ENCODE data around the gene TIMM23. TPM values are rescaled to one million over a fixed set of nuclear protein-coding genes. Genes with fewer than 3 reads are reported as not detected.

TIMM23 gene
- total RNA-seq, 1 experiment from 2014 or later = 85.2 TPM

- no peak overlapping the region for H3K4me3 Mint-ChIP-seq (ENCODE audit: unreplicated experiment)
- CTCF ChIA-PET = no interaction called here
- no peak for DNase-seq (ENCODE audit: unreplicated experiment)
- BruUV-seq (replicated peaks) = no TSS peak
- POLR2A ChIA-PET = no interaction called here
- H3K9me3 Mint-ChIP-seq (ENCODE audit: unreplicated experiment) = no peaks in the 10 kb centered on the region
- no peaks in the 10 kb centered on the region for H3K27me3 Mint-ChIP-seq (ENCODE audit: insufficient read depth, unreplicated experiment)
- intact Hi-C loops (cut with micrococcal nuclease) = no loop called here
- TF ChIP-seq CTCF (IDR thresholded peaks at IDR 0.05; ENCODE audit: unreplicated experiment) = no peak
- no peak overlapping the region for H3K27ac Mint-ChIP-seq (ENCODE audit: low read depth, unreplicated experiment)
- peaks cover 5% of the 10 kb centered on the region for H3K4me1 Mint-ChIP-seq (ENCODE audit: insufficient read depth, unreplicated experiment)
- H3K36me3 Mint-ChIP-seq (ENCODE audit: insufficient read depth, unreplicated experiment) = peaks cover 83% of the 10 kb centered on the region
Observed at GRCh38 chr10:46012746-46013145, 40.5 kb downstream of the TIMM23 start.

GRCh38 chr10:46014206-46014605 is 41.9 kb downstream of the TIMM23 start:
- no peak overlapping the region for H3K4me3 Mint-ChIP-seq (ENCODE audit: unreplicated experiment)
- no peak for DNase-seq (ENCODE audit: unreplicated experiment)
- TF ChIP-seq CTCF (IDR thresholded peaks at IDR 0.05; ENCODE audit: unreplicated experiment) = no peak
- ChIA-PET CTCF (interaction anchor here (0.8 to 1.4 kb wide), 2 partner anchors 10 to 15 kb away, joined by 3 to 5 read pairs; no protein-coding TSS in a partner anchor), POLR2A (no interaction called here)
- intact Hi-C loops (cut with micrococcal nuclease) = no loop called here
- H3K36me3 Mint-ChIP-seq (ENCODE audit: insufficient read depth, unreplicated experiment) = peaks cover 73% of the 10 kb centered on the region
- H3K27ac Mint-ChIP-seq (ENCODE audit: low read depth, unreplicated experiment) = no peak overlapping the region
- BruUV-seq (replicated peaks) = no TSS peak
- H3K27me3 Mint-ChIP-seq (ENCODE audit: insufficient read depth, unreplicated experiment) = no peaks in the 10 kb centered on the region
- H3K4me1 Mint-ChIP-seq (ENCODE audit: insufficient read depth, unreplicated experiment) = peaks cover 7% of the 10 kb centered on the region
- H3K9me3 Mint-ChIP-seq (ENCODE audit: unreplicated experiment) = no peaks in the 10 kb centered on the region

- H3K9me3 Mint-ChIP-seq (ENCODE audit: unreplicated experiment) = no peaks in the 10 kb centered on the region
- H3K4me3 Mint-ChIP-seq (ENCODE audit: unreplicated experiment) = no peak overlapping the region
- H3K27me3 Mint-ChIP-seq (ENCODE audit: insufficient read depth, unreplicated experiment) = no peaks in the 10 kb centered on the region
- ChIA-PET POLR2A (interaction anchor here (3.3 to 3.6 kb wide), 2 partner anchors 8 to 15 kb away, joined by 13 to 21 read pairs; partner anchors contain the start of gene NCOA4), CTCF (interaction anchor here (3.3 kb wide), 1 partner anchor 15 kb away, joined by 13 read pairs; no protein-coding TSS in a partner anchor)
- no peak overlapping the region for H3K27ac Mint-ChIP-seq (ENCODE audit: low read depth, unreplicated experiment)
- intact Hi-C loops (cut with micrococcal nuclease) = no loop called here
- no TSS peak for BruUV-seq (replicated peaks)
- no peak for TF ChIP-seq CTCF (IDR thresholded peaks at IDR 0.05; ENCODE audit: unreplicated experiment)
- no peak for DNase-seq (ENCODE audit: unreplicated experiment)
- peaks cover 72% of the 10 kb centered on the region for H3K36me3 Mint-ChIP-seq (ENCODE audit: insufficient read depth, unreplicated experiment)
- peaks cover 11% of the 10 kb centered on the region for H3K4me1 Mint-ChIP-seq (ENCODE audit: insufficient read depth, unreplicated experiment)
Observed at GRCh38 chr10:46014683-46015405, 42.6 kb downstream of the TIMM23 start.

- H3K9me3 Mint-ChIP-seq (ENCODE audit: unreplicated experiment) = no peaks in the 10 kb centered on the region
- no peak for DNase-seq (ENCODE audit: unreplicated experiment)
- peaks cover 67% of the 10 kb centered on the region for H3K36me3 Mint-ChIP-seq (ENCODE audit: insufficient read depth, unreplicated experiment)
- intact Hi-C loops (cut with micrococcal nuclease) = no loop called here
- CTCF ChIA-PET = interaction anchor here (0.6 to 3.3 kb wide), 2 partner anchors 13 to 42 kb away, joined by 3 to 13 read pairs; no protein-coding TSS in a partner anchor
- H3K27ac Mint-ChIP-seq (ENCODE audit: low read depth, unreplicated experiment) = no peak overlapping the region
- no TSS peak for BruUV-seq (replicated peaks)
- POLR2A ChIA-PET = interaction anchor here (3.3 to 3.6 kb wide), 2 partner anchors 10 to 13 kb away, joined by 13 to 21 read pairs; partner anchors contain the start of gene NCOA4
- no peak overlapping the region for H3K4me3 Mint-ChIP-seq (ENCODE audit: unreplicated experiment)
- H3K27me3 Mint-ChIP-seq (ENCODE audit: insufficient read depth, unreplicated experiment) = no peaks in the 10 kb centered on the region
- peaks cover 18% of the 10 kb centered on the region for H3K4me1 Mint-ChIP-seq (ENCODE audit: insufficient read depth, unreplicated experiment)
- TF ChIP-seq CTCF (IDR thresholded peaks at IDR 0.05; ENCODE audit: unreplicated experiment) = no peak
Observed at GRCh38 chr10:46016190-46016589, 43.9 kb downstream of the TIMM23 start.
